Measurements from ENCODE around the gene CENPM.

The CENPM gene

DNA sequence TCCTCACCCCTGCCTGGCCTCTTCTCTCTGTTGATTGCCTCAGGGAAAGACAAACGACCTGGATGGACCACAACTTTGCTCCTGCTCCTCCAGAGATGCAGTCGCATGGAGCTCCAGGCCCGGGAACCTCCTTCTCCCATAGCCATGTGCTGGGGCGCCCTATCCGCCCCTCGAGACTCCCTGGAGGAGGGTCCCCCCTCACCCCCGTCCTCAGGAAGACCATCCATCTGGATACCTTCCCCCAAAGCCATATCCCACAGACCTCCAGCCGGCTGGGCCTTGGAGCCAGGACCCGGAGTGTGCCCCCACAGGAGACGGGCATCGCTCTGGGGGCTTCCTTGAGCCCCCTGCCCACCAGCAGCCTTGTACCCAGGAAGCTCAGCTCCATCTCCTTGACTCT, 24.5 kb upstream of the CENPM start:
- no peak for TF ChIP-seq NFIC (IDR thresholded peaks at IDR 0.05)
- TF ChIP-seq, protein P1, sequence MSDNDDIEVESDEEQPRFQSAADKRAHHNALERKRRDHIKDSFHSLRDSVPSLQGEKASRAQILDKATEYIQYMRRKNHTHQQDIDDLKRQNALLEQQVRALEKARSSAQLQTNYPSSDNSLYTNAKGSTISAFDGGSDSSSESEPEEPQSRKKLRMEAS (IDR thresholded peaks at IDR 0.05) = no peak
- no peak for TF ChIP-seq TAF1 (IDR thresholded peaks at IDR 0.05; ENCODE audit: low read depth)
- no peak for TF ChIP-seq CEBPB (IDR thresholded peaks at IDR 0.05)
- TF ChIP-seq, protein P2, sequence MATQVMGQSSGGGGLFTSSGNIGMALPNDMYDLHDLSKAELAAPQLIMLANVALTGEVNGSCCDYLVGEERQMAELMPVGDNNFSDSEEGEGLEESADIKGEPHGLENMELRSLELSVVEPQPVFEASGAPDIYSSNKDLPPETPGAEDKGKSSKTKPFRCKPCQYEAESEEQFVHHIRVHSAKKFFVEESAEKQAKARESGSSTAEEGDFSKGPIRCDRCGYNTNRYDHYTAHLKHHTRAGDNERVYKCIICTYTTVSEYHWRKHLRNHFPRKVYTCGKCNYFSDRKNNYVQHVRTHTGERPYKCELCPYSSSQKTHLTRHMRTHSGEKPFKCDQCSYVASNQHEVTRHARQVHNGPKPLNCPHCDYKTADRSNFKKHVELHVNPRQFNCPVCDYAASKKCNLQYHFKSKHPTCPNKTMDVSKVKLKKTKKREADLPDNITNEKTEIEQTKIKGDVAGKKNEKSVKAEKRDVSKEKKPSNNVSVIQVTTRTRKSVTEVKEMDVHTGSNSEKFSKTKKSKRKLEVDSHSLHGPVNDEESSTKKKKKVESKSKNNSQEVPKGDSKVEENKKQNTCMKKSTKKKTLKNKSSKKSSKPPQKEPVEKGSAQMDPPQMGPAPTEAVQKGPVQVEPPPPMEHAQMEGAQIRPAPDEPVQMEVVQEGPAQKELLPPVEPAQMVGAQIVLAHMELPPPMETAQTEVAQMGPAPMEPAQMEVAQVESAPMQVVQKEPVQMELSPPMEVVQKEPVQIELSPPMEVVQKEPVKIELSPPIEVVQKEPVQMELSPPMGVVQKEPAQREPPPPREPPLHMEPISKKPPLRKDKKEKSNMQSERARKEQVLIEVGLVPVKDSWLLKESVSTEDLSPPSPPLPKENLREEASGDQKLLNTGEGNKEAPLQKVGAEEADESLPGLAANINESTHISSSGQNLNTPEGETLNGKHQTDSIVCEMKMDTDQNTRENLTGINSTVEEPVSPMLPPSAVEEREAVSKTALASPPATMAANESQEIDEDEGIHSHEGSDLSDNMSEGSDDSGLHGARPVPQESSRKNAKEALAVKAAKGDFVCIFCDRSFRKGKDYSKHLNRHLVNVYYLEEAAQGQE (IDR thresholded peaks at IDR 0.05; ENCODE audit: low read depth) = no peak
- TF ChIP-seq EGR1 (IDR thresholded peaks at IDR 0.05) = no peak
- no peak for TF ChIP-seq TCF12 (IDR thresholded peaks at IDR 0.05; ENCODE audit: low read depth)
- TF ChIP-seq CREB1 (IDR thresholded peaks at IDR 0.05; ENCODE audit: low read depth) = no peak

DNA sequence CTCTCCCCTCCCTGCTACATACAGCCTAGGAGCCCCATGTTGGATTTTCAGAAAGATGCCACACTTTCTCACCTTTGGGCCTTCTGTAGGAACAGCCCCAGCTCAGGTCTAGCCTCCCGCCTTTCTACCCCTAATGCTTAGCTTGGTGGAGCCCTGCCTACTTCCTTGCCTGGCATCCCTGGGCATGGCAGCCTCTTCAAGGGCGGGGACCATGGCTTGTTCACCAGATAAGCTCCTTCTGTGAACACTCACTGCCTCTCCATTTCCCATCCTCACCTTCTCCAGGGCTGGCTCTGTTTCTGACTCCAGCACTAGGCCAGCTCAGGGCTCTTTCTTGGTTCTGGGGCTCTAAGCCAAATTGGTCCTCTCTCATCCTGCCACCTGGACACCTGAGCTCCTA, 23.6 kb upstream of the CENPM start:
- TF ChIP-seq YY1 (IDR thresholded peaks at IDR 0.05; ENCODE audit: low read depth) = no peak
- TF ChIP-seq, protein P1 (IDR thresholded peaks at IDR 0.05) = no peak
- TF ChIP-seq TAF1 (IDR thresholded peaks at IDR 0.05; ENCODE audit: low read depth) = no peak

DNA sequence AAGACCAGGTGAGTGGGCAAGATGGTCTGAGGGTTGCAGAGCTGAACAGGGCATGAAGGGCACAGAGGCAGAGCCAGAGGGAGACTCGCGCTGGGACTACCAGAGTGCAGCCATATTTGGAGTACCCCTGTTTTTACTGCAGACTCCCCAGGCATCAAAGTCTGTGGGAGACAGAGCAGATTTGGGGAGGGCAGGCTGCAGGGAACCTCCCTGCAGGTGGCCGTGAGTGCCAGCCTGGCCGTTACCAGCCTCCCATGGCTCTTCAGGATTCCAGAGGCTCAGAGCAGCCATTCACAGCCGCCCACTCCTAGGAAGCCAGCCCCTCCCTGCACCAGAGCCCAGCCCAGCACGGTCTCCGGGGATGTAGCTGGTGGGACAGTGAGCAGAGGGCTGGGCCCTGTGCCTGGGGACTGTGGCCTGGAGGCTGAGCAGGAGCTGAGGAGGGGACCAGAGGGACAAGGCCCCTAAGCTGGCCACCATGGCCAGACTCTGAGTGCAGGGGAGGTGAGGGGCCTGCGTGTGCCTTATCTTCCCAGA, 22.2 kb upstream of the CENPM start, which contains the start of gene SEPTIN3:
Gene SEPTIN3 (plus strand): TSS at position 334 of the 537 bp plus-strand sequence. CDS start 2,050 bp downstream, outside the sequence.
- TF ChIP-seq FOXM1 (IDR thresholded peaks at IDR 0.05; ENCODE audit: borderline replicate concordance, low read depth) = no peak
- TF ChIP-seq TAF1 (IDR thresholded peaks at IDR 0.05; ENCODE audit: low read depth) = no peak
- TF ChIP-seq EGR1 (IDR thresholded peaks at IDR 0.05) = 0 out of 2 replicates have a peak, but pooled peaks have one; percentile 29
- TF ChIP-seq, protein P3, sequence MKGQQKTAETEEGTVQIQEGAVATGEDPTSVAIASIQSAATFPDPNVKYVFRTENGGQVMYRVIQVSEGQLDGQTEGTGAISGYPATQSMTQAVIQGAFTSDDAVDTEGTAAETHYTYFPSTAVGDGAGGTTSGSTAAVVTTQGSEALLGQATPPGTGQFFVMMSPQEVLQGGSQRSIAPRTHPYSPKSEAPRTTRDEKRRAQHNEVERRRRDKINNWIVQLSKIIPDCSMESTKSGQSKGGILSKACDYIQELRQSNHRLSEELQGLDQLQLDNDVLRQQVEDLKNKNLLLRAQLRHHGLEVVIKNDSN (IDR thresholded peaks at IDR 0.05) = no peak
- TF ChIP-seq, protein P2 (IDR thresholded peaks at IDR 0.05; ENCODE audit: low read depth) = no peak
- TF ChIP-seq, protein P1 (IDR thresholded peaks at IDR 0.05) = no peak

DNA sequence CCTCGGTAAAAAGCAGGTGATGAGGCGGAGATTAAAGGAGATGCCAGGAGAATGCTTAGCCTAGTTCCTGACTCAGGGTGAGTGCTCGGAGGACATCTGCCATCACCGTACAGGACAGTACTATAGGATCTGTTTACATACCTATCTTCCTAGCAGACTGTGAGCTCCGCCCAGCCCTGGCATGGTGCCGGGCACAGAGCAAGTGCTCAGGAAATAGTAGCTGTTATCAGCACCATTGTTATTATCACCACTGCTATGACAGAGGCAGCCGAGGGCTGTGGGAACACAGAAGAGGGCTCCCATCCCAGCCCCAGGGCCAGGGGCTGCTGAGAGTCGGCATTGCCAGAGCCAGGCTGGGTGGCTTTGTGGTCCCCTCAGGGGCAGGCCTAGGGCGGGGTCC, 21.6 kb upstream of the CENPM start:
- TF ChIP-seq CREB1 (IDR thresholded peaks at IDR 0.05; ENCODE audit: low read depth) = no peak
- no peak for TF ChIP-seq TEAD4 (IDR thresholded peaks at IDR 0.05)
- no peak for TF ChIP-seq EGR1 (IDR thresholded peaks at IDR 0.05)
- TF ChIP-seq TAF1 (IDR thresholded peaks at IDR 0.05; ENCODE audit: low read depth) = no peak
- no peak for TF ChIP-seq ZBTB7A (IDR thresholded peaks at IDR 0.05; ENCODE audit: low read depth)
- no peak for TF ChIP-seq RAD21 (IDR thresholded peaks at IDR 0.05; ENCODE audit: low read depth)
- no peak for TF ChIP-seq NFIC (IDR thresholded peaks at IDR 0.05)
- TF ChIP-seq CEBPB (IDR thresholded peaks at IDR 0.05) = no peak
- no peak for TF ChIP-seq FOXM1 (IDR thresholded peaks at IDR 0.05; ENCODE audit: borderline replicate concordance, low read depth)
- TF ChIP-seq, protein P1 (IDR thresholded peaks at IDR 0.05) = no peak
- TF ChIP-seq, protein P3 (IDR thresholded peaks at IDR 0.05) = no peak

DNA sequence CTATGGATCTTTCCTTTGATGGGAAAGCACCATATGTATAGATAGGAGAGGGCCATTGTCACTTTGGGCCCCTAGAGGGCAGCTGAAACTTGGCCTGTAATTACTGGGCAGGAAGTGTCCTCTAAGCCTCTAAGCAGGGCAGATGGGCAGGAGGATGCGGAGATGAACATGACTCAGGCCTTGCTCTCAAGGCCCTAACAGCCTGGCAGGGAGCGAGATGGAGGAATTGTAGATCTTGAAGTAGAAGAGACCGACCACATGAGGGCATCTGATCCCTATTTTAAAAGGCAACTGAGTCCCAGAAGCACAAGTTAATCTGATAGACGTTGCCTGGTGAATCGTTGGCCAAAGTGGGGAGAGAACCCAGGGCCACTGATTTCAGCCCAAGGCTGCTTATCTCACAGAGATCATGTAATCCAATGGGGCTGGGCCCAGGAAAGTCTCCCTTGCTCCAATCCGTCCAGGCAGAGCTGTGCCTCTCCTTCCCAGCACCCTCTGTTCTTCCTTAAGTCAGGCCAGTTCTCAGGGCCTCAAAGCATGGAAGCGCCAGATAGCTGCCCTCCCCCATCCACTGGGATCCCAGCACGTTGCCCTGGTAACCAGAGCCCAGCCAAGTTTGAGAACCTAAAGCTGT, 19.8 kb upstream of the CENPM start:
- TF ChIP-seq RAD21 (IDR thresholded peaks at IDR 0.05; ENCODE audit: low read depth) (peak; percentile 54), TAF1 (IDR thresholded peaks at IDR 0.05; ENCODE audit: low read depth) (no peak)

DNA sequence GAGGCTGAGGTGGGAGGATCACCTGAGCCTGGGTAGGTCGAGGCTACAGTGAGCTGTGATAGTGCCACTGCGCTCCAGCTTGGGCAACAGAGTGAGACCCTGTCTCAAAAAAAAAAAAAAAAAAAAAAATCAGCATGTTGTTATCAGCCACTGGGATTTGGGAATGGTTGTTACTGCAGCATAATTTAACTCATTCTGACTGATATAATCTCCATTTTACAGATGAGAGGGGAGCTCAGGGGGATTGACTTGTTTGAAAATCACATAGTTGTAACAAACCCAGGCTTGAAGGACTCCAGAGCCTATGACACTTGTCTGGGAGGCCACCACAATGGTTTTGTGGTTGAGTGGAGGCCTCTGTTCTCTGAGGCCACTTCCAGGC, 19.3 kb upstream of the CENPM start:
- TF ChIP-seq FOXM1 (IDR thresholded peaks at IDR 0.05; ENCODE audit: borderline replicate concordance, low read depth) = no peak
- no peak for TF ChIP-seq TEAD4 (IDR thresholded peaks at IDR 0.05)
- no peak for TF ChIP-seq YY1 (IDR thresholded peaks at IDR 0.05; ENCODE audit: low read depth)
- TF ChIP-seq EP300 (IDR thresholded peaks at IDR 0.05; ENCODE audit: borderline replicate concordance) = no peak
- TF ChIP-seq, protein P3 (IDR thresholded peaks at IDR 0.05) = no peak
- no peak for TF ChIP-seq NFIC (IDR thresholded peaks at IDR 0.05)
- no peak for TF ChIP-seq EGR1 (IDR thresholded peaks at IDR 0.05)
- no peak for TF ChIP-seq TCF12 (IDR thresholded peaks at IDR 0.05; ENCODE audit: low read depth)
- no peak for TF ChIP-seq RAD21 (IDR thresholded peaks at IDR 0.05; ENCODE audit: low read depth)
- TF ChIP-seq CREB1 (IDR thresholded peaks at IDR 0.05; ENCODE audit: low read depth) = no peak
- TF ChIP-seq TAF1 (IDR thresholded peaks at IDR 0.05; ENCODE audit: low read depth) = no peak
- TF ChIP-seq, protein P1 (IDR thresholded peaks at IDR 0.05) = no peak
- TF ChIP-seq ZBTB7A (IDR thresholded peaks at IDR 0.05; ENCODE audit: low read depth) = no peak
- TF ChIP-seq, protein P2 (IDR thresholded peaks at IDR 0.05; ENCODE audit: low read depth) = no peak
